HG03378 (cell line): Measurements from ENCODE around the gene SEMA5A.

Source experiments
- ATAC-seq: cut with Tn5 transposase; IDR thresholded peaks from one replicate; pipeline ENCODE4 v1.9.1; 2021; ENCODE audit warnings: mild to moderate bottlenecking, moderate library complexity; ENCODE audit not compliant: unreplicated experiment

Gene SEMA5A

DNA sequence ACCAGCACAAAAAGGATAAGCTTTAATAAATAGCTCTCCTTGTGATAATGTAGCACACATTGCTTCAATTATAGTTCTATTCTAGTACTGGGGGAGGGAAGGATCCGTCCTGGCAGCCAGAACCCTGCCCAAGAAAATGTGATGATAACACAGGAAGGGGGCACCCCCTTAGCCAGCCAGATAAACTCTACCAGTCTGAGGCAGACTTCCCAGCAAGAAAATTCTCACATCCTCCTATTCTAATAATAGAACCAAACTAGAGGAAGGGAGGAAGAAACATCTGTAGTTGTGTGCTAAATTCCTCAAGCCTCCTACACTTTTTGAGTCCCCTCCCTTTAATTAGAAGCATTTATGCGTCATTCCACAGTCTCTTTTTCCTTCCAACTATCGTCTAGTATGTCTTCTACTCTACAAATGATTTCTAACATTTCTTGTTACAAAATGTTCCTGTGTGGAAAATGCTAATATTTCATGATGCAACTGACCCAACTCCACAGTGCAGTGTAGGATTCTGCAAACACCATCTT, 261.0 kb downstream of the SEMA5A start:
- ATAC-seq = no peak

DNA sequence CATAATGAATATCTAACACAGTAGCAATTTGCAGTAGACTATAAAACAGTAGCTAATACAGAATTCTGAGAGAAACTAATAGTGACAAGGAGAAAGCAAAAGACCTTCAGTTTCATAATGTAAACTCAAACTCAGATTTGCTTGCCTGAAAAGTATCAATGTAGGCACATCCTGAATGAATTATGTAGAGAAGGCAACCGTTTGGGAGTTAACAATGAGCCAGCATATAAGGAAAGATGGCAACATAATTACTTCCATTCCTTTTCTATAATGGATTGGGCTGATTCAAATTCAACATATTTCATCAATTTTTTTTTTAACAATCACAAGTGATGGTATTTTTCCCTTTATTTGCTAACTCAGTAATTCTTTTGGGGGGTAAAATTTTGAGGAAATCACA, 261.6 kb downstream of the SEMA5A start:
- ATAC-seq = no peak

DNA sequence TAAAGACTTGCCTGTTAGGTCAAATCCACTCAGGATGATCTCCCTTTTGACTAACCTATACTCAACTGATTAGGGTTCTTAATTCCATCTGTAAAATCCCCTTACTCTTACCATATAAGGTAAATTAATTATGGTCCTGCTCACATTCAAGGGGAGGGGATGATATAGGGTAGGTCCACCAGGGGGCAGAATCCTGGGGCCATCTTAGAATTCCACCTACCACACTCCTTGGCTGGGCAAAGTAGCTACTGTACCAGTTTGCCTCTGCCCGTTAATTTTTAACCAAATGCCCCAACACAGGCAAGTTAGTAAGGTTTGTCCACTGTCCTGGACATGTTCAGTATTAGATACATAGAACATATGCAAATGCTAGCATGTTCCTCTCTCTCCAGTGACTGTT, 262.4 kb downstream of the SEMA5A start:
- ATAC-seq = no peak

DNA sequence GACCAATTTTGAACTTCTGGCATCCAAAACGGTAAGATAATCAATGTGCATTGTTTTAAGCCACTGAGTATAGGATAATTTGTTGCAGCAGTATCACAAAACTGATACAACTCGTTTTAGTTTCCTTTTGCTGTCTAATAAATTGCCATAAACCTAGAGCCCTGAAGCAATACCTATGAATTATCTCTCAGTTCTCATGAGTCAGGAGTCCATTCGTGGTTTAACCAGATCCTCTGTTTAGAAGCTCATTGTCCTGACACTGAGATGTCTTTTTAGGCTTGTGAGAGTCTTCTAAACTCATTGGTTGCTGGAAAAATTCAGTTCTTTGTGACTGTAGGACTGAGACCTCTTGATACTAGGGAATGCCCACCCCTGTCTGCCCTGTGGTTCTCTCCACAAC, 262.9 kb downstream of the SEMA5A start:
- ATAC-seq = no peak

DNA sequence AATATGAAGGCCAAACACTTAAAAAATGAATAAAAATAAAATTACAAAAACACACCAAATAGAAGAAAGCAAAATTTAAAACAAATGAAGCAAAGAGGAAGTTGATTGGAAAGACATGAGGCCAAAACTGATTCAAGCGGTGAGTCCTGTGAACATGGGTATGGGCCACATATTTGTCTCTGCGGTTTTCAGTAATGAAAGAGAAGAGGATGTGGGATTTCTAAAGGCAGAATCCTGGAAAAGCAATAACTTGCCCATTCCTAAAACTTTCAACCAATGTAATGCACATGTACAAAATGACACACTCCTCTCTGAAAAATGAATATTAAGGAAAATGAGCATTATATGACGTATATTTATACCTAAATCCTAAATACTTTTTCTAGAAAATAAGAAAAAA, 263.7 kb downstream of the SEMA5A start:
- ATAC-seq = no peak

DNA sequence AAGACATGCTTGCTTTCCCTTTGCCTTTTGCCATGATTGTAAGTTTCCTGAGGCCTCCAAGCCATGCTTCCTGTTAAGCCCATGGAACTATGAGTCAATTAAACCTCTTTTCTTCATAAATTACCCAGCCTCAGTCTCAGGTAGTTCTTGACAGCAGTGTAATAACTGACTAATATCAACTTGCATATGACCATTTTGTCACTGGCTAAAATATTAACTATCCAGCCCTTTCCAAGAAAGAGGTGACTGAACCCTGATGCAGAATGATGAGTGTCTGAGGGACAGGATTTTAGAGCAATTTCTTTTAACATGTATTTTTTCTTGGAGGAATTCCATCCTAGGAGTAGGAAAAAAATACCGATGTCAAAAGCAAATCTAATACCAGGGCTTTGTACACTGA, 266.1 kb downstream of the SEMA5A start:
- ATAC-seq = no peak

DNA sequence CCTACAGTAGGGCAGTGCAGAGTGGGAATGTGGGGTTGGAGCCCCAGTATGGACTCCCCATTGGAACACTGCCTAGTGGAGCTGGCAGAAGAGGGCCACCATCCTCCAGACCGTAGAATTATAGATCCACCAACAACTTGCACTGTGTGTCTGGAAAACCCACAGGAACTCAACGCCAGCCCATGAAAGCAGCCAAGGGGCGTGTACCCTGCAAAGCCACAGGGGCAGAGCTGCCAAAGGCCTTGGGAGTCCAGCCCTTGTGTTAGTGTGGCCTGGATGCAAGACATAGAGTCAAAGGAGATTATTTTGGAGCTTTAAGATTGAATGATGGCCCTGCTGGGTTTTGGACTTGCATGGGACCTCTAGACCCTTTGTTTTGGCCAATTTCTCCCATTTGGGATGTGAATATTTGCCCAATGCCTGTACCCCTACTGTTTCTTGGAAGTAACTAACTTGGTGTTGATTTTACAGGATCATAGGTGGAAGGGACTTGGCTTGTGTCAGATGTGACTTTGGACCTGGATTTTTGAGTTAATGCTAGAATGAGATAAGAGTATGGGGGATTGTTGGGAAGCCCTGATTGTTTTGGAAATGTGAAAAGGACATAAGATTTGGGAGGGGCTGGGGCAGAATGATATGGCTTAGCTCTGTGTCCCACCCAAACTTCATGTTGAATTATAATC, 266.8 kb downstream of the SEMA5A start:
- no peak for ATAC-seq

DNA sequence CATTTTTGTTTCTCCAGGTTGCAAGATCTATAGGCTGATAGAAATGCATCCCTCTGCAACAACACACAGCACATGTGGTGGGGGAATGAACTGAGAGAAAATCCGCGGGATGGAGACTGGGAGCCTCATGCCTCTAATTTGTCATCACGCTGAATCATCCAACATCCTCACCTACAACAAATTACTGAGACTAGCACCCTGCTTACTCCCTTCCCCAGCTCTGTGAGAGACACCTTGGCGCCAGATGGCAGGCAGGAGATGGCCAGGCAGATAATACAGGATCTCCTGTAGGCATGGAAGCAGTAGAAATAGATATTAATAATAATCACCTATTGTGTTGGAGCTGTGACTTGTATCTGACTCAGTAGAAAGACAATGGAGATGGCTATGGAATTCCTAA, 276.9 kb downstream of the SEMA5A start:
- no peak for ATAC-seq

DNA sequence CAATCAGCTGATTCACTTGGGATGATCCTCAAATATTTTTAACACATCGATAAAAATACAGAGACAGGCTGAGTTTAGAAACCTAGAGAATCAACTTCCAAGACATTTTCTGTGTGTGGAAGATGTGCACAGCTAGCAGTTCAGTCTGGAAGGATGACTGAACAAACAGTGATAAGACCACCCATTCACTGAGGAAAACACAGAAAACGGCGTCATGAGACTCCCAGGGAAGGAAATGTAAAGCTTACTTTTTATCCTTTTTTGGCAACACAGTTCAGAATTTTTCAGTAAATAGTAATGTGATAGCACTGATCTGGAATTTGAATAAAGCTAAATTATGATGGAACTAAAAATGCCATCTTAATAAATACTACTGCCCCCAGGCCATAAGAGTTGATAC, 277.6 kb downstream of the SEMA5A start:
- ATAC-seq = no peak

DNA sequence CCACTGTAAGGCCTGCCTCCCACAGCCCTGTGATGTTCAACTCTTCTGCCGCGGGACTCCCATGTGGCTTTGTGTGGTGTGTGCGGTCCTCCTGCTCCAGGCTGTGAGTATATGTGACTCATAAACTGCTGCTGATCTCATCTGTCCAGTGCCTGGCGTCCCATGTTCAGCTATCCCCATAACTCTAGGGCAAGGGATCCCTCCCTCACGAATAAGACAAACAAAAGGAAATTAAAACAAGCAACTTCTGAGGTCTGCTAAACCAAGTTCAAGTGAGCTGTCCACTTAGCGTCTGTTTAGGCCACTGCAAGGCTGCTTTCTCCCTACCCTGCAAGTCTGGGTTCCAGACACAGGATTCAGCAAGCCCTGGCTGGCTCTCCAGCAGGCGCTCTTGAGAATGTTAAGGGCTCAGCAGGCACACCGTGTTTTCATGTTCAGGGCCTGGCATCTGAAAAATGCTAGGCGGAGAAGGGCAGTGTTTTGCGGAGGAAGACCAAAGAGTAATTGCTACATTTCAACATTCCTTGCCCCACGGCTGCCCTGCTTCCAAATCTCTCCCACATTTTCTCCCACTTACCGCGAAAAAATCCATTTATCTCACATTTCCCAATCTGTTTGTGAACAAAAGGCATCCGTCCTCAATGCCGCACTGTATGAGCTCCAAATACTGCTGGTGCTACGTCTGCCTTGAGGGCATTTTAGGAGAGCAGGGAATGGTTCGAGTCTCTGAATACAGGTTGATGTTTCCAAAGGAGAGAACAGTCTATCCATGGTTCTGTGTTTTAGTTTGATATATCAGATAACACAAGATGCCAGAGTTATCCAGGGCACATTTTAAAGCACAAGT, 280.2 kb downstream of the SEMA5A start:
- no peak for ATAC-seq

DNA sequence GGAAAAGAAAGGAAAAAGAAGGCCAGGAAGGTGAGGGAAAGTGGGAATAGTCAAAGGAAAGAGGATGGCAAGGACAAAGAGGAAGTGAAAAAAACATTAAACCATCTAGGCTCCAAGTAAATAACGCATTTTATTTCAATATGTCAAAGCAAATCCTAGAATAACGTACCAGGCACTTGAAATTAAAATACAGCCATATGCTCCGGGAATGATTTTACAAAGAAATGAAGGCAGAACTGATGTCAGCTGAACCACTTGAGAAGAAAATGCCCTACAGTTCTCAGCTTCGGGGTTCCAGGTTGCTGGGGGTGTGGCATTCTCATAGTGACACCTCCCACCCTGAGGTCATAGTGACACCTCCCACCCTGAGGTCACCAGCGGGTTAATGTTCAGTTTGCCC, 281.6 kb downstream of the SEMA5A start:
- ATAC-seq = no peak

DNA sequence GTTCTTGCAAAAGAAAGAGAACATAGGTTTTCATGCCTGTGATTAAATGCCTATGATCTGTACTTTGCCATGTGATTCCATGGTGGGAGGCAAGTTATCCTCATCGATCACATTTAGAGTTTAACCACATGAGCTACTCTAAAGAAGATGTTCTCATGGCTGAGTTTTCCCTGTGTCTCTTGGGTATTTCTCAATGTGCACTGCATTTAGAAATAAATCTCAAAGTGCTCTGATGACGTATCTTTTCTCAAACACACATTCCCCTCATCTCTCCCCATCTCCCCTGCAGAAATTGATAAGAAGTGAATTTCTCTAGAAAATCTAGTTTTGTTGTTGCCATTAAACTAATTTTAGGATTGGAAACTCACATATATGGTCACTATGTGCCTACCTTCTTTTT, 282.2 kb downstream of the SEMA5A start:
- no peak for ATAC-seq

DNA sequence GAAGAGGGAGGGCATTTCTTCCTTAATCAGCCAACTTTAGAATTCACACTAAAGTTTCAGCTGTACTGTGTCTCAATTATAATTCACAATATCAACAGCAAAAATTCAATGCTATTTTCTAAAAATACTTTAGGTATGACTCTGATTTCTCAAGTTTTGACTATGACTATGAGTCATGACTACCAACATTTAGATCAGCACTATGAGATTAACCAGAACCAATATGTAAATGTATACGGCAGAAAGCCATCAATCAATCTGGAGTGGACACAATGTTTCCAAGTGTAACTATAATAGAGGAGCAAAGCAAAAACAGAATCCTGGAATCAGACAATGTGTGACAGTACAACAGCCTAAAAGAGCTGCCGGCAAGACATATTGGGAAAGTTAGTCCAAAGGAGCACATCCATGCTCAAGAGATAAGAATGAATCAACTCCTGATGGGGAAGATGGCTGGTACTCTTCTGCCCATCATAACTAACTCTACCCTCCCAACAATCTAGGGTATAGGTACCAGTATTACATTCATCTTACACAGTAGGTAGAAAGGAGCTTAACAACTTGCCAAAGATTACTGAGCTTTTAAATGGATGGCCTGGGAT, 294.4 kb downstream of the SEMA5A start:
- no peak for ATAC-seq

DNA sequence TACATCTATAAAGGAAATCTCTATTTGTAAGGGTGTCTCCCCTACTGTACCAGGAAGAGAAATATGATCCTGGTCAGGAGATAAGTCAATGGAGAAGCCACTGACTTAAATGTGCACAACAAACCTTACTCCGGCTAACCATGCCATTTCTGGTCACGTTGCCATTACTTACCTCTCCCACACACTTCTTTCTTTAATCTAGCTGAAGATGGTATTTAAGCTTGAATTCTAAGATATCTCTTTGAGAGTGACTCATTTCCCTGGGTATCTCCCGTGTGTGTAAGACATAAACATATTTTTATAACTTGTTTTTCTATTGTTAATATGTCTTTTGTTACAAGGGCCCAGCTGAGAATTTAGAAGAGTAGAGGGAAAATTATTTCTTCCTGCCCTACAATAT, 296.6 kb downstream of the SEMA5A start:
- ATAC-seq = no peak

DNA sequence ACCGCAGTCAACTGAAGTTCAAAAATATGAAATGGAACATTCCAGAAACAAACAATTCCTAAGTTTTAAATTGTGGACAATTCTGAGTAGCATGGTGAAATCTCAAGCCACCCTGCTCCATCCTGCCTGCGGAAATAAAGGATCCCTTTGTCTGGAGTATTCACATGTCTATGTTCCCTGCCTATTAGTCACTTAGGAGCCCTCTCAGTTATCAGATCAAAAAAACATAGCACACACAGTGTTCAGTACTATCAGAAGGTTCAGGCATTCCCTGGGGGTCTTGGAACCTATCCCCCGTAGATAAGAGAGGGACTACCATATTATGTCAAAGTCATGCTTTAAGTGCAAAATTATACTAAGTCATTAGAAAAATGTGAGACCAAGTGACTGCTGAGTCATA, 300.8 kb downstream of the SEMA5A start:
- ATAC-seq = no peak

DNA sequence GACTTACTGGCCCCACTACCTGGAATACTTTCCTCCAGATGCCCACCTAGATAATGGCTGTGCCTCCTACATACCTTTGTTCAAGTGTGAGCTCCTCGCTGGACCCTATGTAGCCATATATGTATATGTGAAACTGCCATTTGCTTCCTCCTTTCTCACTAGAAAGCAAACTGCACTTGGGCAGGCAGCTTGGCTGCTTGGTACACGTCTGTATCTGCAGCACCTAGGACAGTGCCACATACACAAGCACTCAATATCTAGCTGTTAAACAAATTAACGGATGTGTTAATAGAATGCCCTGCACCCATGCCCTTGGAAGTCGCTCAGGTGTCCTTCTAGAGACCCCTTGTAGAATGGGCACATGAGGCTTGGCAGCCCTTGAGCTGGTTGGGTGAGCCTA, 301.5 kb downstream of the SEMA5A start:
- no peak for ATAC-seq

DNA sequence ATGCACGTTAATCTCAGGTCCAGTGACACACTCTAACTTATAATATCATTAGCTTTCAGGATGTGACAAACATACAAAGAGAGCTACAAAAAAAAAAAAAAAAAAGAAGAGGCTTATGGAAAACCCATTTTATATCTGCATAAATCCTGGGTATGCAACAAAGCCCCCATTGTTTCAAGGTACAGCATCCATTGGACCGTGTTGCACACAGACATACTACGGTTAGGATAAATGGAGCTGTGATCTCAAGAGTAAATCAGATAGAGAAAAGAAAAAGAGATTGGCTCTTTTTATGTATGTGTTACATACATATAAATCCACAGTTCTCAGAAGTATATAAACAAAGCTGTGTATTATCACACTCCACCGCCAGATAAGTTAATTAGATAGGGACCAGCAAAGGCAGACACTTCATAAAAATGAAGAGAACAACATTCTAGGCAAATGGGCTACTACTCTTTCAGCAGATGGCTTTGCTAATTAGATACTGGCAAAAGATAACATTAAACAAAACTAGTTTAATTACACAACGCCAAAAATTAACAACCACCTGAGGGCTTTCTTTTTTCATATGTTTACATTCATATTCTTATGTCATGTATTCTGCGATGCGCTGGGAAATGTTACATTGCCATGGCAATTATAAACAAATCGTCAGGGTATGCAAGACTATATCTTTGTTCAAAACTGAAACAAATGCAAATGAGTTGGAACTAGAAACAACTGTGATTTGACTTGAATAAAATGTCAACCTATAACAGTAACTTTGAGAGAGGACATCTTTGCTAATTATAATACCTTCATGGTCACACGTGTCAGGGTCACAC, 304.2 kb downstream of the SEMA5A start:
- no peak for ATAC-seq

DNA sequence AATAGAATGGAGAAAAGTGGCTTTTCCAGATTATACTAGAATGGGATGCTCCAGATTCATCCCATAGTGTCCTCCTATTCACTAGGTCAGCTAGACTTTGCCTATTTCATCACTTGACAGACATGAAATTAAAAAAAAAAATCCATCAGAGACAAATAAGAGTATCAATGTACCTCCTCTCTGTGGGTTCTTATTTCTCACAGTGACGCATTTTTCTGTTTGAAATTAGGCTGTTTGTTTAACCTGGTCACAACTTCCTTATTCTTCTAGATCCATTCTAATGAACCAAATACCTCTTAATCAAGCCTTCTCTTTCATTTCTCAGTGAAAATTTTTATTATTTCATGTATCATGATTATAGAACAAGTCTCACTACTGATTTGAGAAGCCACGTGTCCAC, 305.4 kb downstream of the SEMA5A start:
- ATAC-seq = no peak

DNA sequence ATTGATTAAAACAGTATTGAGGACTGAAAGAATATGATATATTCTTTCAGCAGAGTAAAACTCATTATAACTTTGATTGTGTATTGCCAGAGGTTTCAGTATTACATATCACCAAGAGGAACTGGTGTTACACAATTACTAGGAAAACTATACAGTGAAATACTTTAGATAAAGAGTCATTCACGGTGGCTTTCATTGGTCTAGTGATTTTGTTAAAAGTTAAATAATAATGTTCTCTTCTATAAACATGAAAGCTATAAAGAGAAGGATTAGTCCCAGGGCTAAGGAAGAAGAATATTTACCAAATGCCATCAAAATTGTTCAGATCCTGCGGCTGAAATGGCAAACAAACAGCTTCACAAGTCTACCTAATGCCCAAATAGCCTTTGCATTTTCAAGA, 306.2 kb downstream of the SEMA5A start:
- no peak for ATAC-seq

DNA sequence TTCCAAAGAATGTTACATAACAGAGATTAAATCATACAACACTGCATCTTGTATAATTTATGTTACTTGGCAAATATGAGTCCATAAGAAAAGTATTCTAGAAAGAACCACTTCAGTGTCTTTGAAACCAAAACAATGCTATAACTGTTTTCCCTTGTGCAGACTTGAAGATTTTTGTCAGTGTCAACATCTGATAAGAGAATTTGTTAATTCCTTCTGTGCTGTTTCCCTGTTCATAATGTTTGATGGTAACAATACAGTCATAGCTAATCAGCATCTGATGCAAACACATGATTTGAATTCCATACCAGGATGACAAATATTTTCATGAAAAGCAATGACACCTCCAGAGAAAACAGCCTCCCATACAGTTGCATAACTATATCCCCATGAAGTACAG, 306.8 kb downstream of the SEMA5A start:
- ATAC-seq = no peak

DNA sequence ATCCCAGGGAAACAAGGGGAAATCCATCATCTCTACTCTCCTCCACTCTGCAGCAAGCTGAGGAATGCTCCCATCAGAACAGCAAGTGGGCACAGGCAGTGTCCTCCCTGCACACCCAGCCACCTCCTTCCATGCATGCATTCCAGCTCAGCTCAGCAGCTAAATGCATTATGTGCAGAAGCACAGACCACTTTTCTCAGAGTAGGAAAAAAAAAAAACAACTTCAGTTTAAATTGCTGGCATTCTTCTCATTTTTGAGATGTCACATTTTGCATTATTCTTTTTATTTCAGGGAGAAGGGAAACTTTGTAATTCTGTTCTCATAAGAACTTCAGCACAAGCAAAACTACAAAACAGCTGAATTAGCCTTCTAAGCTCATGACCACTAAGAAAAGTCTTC, 312.2 kb downstream of the SEMA5A start:
- ATAC-seq = no peak
